Naive thymus-derived CD4-positive, alpha-beta T cell (primary cell): ENCODE data around the gene CDH4. TPM values are rescaled to one million over a fixed set of nuclear protein-coding genes. Genes with fewer than 3 reads are reported as not detected.
A peak's percentile ranks its signal among the peaks of the same experiment; 100 is the strongest.

Experiments
- ATAC-seq: fragments of 150-1000 bp; cut with Tn5 transposase; 2 replicates; pipeline ENCODE4 v1.10.0; 2021; ENCODE audit warnings: mild to moderate bottlenecking, moderate library complexity
- CTCF ChIA-PET: fragments of 350-600 bp; sonication (Branson Sonifier 250); formaldehyde crosslinking; loops from one replicate; lab custom pipeline; 2021; ENCODE audit warnings: antibody characterized with exemption; lab: Charles Lee
- POLR2A ChIA-PET: fragments of 350-600 bp; sonication (Branson Sonifier 250); formaldehyde crosslinking; loops from one replicate; lab custom pipeline; 2021; ENCODE audit warnings: antibody characterized with exemption, inconsistent platforms; lab: Charles Lee
- DNase-seq, 9 donors: peaks; one replicate each; pipeline versions ENCODE4 v3.0.0 to v3.0.0-alpha.2; 2020 to 2022; ENCODE audit warnings: mixed read lengths in 1 of 9
- H3K27ac ChIP-seq: one replicate; pipeline ENCODE4 v1.7.0; 2013; ENCODE audit warnings: mild to moderate bottlenecking, low read depth, low read length, moderate library complexity
- H3K27me3 ChIP-seq, 2 donors: one replicate each; pipeline ENCODE4 v1.7.0; 2013; ENCODE audit warnings: low read length in 2 of 2, mild to moderate bottlenecking in 2 of 2, moderate library complexity in 2 of 2; ENCODE audit not compliant: control insufficient read depth in 2 of 2, insufficient read depth in 2 of 2
- H3K36me3 ChIP-seq, 3 experiments: 1 replicate in 2 of 3; 2 replicates in 1 of 3; pipeline ENCODE4 v1.7.0; 2013; ENCODE audit warnings: low read length in 3 of 3, mild to moderate bottlenecking in 3 of 3, moderate library complexity in 1 of 3; ENCODE audit not compliant: insufficient read depth in 3 of 3, control insufficient read depth in 2 of 3
- H3K4me1 ChIP-seq, 2 donors: one replicate each; pipeline ENCODE4 v1.7.0; 2013; ENCODE audit warnings: low read length in 2 of 2, mild to moderate bottlenecking in 2 of 2, moderate library complexity in 1 of 2; ENCODE audit not compliant: control insufficient read depth in 2 of 2, insufficient read depth in 2 of 2
- H3K4me3 ChIP-seq: 2 replicates; pipeline ENCODE4 v1.7.0; 2013; ENCODE audit warnings: mild to moderate bottlenecking, low read length
- H3K9me3 ChIP-seq, 3 experiments: 1 replicate in 2 of 3; 2 replicates in 1 of 3; pipeline ENCODE4 v1.7.0; 2013; ENCODE audit warnings: low read length in 3 of 3; ENCODE audit not compliant: control insufficient read depth in 2 of 3
- H3K27ac Mint-ChIP-seq, 9 donors: one replicate each; pipeline ENCODE4 v1.8.0; 2020 to 2022; ENCODE audit warnings: mixed read lengths in 9 of 9, mild to moderate bottlenecking in 8 of 9, moderate library complexity in 5 of 9, inconsistent platforms in 2 of 9
- H3K27me3 Mint-ChIP-seq, 5 donors: one replicate each; pipeline ENCODE4 v1.8.0; 2021 to 2022; ENCODE audit warnings: mixed read lengths in 5 of 5, mild to moderate bottlenecking in 1 of 5
- H3K36me3 Mint-ChIP-seq, 5 donors: one replicate each; pipeline ENCODE4 v1.8.0; 2020 to 2022; ENCODE audit warnings: mixed read lengths in 5 of 5, mild to moderate bottlenecking in 3 of 5, inconsistent platforms in 1 of 5
- H3K4me1 Mint-ChIP-seq, 7 donors: one replicate each; pipeline ENCODE4 v1.8.0; 2020 to 2022; ENCODE audit warnings: mixed read lengths in 7 of 7, mild to moderate bottlenecking in 3 of 7, inconsistent platforms in 1 of 7
- H3K4me3 Mint-ChIP-seq, 10 donors: one replicate each; pipeline ENCODE4 v1.8.0; 2020 to 2022; ENCODE audit warnings: mild to moderate bottlenecking in 10 of 10, mixed read lengths in 10 of 10, moderate library complexity in 6 of 10, inconsistent platforms in 2 of 10
- H3K9me3 Mint-ChIP-seq, 11 donors: one replicate each; pipeline ENCODE4 v1.8.0; 2020 to 2022; ENCODE audit warnings: mixed read lengths in 11 of 11, mild to moderate bottlenecking in 4 of 11, inconsistent platforms in 1 of 11, moderate library complexity in 1 of 11
- intact Hi-C, 2 donors: fragments of 100-400 bp; cut with micrococcal nuclease; formaldehyde crosslinking; loops; one replicate each; pipeline ENCODE4 v1.15.1; 2023
- polyA plus RNA-seq, 2 donors: library from polyadenylated mRNA; unstranded; fragments of 300-500 nt; fragmentation: Illumina TruSeq; gene quantifications; one replicate each; pipeline ENCODE4 v1.2.3, GENCODE V29; 2021
- total RNA-seq, 6 experiments: library from RNA in 5 of 6; stranded (reverse) in 5 of 6; gene quantifications; 1 replicate in 5 of 6; 2 replicates in 1 of 6; pipeline ENCODE4 v1.2.3 and lab custom pipeline; 2021 to 2026

CDH4 gene
- total and polyA plus RNA-seq, 7 experiments from 2014 or later = 0.05 to 0.43 (median 0.14) TPM; not detected in 1

DNA sequence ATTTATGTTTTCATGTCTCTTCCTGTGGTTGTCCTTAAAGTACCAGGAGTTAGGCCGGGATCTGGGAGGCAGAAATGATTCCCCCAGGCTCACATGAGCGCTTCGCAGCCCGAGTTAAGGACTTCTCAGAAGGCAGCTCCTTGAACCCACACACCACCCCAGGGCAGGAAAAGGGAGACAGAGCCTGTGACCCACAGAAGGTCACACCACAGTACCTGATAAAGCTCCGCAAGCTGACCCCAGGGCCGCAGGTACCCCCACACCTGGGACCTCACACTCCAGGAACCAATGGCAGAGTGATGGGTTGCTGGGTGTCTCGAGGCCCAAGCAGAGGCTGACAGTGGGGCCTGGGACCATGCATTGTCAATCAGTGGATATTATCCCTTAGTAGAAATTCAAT is 207.6 kb downstream of the CDH4 start:
- Histone ChIP-seq H3K27ac (no peak overlapping the region), H3K4me3 (no peak overlapping the region), H3K36me3 (no peaks in the 10 kb centered on the region), H3K9me3 (peaks cover 0 to 3% (median 0%) of the 10 kb centered on the region in 3 experiments), H3K4me1 (no peaks in the 10 kb centered on the region), H3K27me3 (no peaks in the 10 kb centered on the region)
- Mint-ChIP-seq H3K27me3 (peaks cover 0 to 3% (median 0%) of the 10 kb centered on the region in 5 donors), H3K4me3 (no peak overlapping the region), H3K9me3 (peaks cover 0 to 14% (median 6%) of the 10 kb centered on the region in 11 donors), H3K4me1 (no peaks in the 10 kb centered on the region), H3K27ac (no peak overlapping the region), H3K36me3 (no peaks in the 10 kb centered on the region)
- ChIA-PET POLR2A (no interaction called here), CTCF (no interaction called here)
- ATAC-seq (no peak), DNase-seq (no peak)
- intact Hi-C loops = no loop called here

DNA sequence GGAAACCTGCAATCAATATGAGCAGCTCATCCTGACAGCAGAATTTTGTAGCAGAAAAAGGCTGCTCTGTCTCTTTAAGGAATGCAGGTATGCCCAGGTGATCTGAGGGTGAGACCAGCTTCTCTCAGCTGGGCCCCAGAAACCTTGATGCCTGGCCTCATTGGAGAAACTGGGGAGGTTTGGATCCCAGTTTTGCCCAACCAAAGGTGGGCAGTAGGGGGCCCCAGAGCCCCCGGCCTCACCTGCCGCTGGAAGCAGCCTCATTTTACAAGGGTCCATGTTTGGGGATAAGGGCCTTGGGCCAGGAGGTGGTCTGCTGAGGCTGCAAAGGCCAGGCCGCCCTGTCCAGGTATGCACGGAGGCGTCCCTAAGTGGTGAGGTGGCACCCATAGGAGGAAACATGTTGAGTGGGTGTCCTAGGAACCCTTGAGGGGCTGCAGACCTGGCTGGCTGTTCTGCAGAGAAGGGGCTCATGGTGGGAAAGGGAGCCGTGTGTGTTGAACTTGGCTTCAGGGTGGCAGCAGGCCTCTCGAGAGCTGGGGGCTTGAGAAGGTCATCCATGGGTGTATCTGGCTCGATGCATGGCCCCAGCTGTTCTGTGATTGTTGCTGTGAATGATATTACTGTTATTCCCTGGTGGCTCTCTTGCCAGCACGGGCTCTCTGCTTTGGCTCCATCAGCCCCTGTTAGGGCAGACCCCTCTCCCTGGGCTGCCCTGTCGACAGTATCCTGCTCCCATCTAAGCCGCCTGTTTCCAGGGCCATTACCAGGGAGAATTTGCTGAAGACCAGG is 208.4 kb downstream of the CDH4 start:
- Histone ChIP-seq H3K27me3 (no peaks in the 10 kb centered on the region), H3K4me1 (no peaks in the 10 kb centered on the region), H3K4me3 (no peak overlapping the region), H3K9me3 (peaks cover 0 to 2% (median 0%) of the 10 kb centered on the region in 3 experiments), H3K36me3 (no peaks in the 10 kb centered on the region), H3K27ac (no peak overlapping the region)
- no peak for DNase-seq
- no peak for ATAC-seq
- Mint-ChIP-seq H3K4me3 (no peak overlapping the region), H3K27ac (no peak overlapping the region), H3K4me1 (no peaks in the 10 kb centered on the region), H3K9me3 (peaks cover 0 to 16% (median 6%) of the 10 kb centered on the region in 11 donors), H3K27me3 (peaks cover 0 to 3% (median 0%) of the 10 kb centered on the region in 5 donors), H3K36me3 (no peaks in the 10 kb centered on the region)
- ChIA-PET POLR2A (no interaction called here), CTCF (no interaction called here)
- intact Hi-C loops = no loop called here

DNA sequence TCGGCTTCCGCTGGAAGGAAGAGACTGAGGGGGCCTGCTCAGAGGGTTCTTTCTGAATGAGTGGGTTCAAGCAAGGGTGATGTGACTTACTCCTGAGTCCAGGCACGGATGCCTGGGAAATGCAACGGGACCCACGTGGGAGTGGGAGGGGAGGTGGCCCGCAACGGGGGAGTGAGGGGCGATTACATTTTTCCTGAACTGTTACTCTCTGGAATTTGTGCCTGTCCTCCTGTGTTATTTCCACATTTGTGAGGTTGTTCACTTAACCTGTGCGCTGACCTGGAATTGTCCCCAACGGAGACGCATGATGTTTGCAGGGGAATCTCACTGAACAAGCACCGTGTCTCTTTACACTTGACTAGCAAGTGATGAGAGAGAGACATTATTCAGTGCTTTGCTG is 209.4 kb downstream of the CDH4 start:
- H3K36me3 ChIP-seq = no peaks in the 10 kb centered on the region
- no peaks in the 10 kb centered on the region for H3K27me3 ChIP-seq
- Mint-ChIP-seq H3K36me3 (no peaks in the 10 kb centered on the region), H3K4me1 (no peaks in the 10 kb centered on the region), H3K9me3 (peaks cover 0 to 14% (median 4%) of the 10 kb centered on the region in 11 donors), H3K27ac (no peak overlapping the region), H3K27me3 (peaks cover 0 to 3% (median 0%) of the 10 kb centered on the region in 5 donors), H3K4me3 (no peak overlapping the region)
- DNase-seq (no peak), ATAC-seq (no peak)
- no peak overlapping the region for H3K4me3 ChIP-seq
- no peaks in the 10 kb centered on the region for H3K9me3 ChIP-seq
- POLR2A ChIA-PET = no interaction called here
- CTCF ChIA-PET = no interaction called here
- H3K4me1 ChIP-seq = no peaks in the 10 kb centered on the region
- intact Hi-C loops = no loop called here
- H3K27ac ChIP-seq = no peak overlapping the region

DNA sequence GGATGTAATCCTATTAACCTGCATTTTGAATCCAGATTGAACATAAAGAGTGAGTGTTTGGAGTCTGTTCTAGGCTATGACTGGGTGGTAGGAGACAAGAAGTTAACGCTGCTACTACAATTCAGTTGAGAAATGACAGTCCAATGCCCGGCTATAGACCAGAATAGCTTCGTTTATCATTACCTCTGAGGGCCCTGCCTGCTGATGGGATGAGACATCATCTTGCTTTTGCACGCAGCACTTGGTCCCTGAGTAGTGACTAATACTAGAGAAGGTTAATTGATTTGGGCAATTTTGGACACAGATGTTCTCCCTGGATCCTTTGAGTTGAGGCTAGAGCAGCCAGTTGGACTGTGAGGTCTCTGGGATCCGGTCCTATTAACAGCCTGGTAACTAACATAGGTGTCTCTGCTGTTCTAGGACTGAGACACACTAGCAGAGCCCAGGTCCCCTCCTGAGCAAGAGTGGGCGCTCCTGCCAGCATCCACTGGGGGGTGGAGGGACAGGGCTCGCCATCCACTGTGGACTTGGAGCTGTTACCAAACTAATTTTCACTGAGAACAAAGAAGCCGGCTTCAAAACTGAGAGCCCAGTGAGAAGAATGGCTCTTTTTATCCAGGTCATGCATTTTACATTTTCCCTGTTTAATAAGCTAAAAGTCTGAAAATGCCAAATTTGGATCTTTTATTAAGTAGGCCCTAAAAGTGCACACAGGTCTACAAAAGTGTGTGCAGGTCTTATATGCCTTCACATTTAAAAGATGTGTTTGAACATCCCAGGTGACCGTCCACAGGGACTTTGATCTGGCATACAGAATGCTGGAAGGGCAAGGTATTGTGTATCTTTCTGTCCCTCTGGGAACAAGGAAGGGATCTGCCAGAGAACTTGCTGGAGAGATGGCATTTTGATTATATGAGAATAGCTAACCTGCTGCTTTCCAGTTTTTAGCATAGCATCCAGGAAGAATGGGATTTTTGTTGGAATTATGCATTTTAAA is 212.5 kb downstream of the CDH4 start:
- Histone ChIP-seq H3K4me1 (no peaks in the 10 kb centered on the region), H3K9me3 (no peaks in the 10 kb centered on the region), H3K36me3 (no peaks in the 10 kb centered on the region), H3K27ac (no peak overlapping the region), H3K27me3 (no peaks in the 10 kb centered on the region), H3K4me3 (no peak overlapping the region)
- intact Hi-C loops = no loop called here
- no peak for ATAC-seq
- Mint-ChIP-seq H3K4me1 (no peaks in the 10 kb centered on the region), H3K27ac (no peak overlapping the region), H3K9me3 (peaks cover 0 to 37% (median 10%) of the 10 kb centered on the region in 11 donors), H3K27me3 (peaks cover 0 to 3% (median 0%) of the 10 kb centered on the region in 5 donors), H3K36me3 (no peaks in the 10 kb centered on the region), H3K4me3 (no peak overlapping the region)
- CTCF ChIA-PET = no interaction called here
- POLR2A ChIA-PET = no interaction called here
- no peak for DNase-seq

DNA sequence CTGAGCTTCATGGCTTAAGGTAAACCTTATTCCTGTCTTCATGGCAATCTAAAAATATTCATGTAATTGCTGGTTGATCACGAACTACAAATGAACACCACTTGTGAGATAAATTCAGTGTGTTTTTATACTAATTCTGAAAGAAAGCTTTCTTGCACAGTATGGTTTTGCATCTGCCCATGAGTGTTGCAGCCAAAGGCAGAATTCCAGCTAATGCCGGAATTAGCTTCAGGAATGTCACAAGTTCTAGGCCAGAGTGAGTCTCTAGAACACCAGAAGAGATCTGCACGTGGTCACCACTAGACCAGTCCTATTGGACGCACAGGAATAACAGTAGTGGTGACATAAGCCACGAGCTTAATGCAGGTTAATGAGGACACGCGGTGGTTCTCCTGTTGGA is 223.7 kb downstream of the CDH4 start:
- ChIA-PET POLR2A (no interaction called here), CTCF (no interaction called here)
- no peak overlapping the region for H3K4me3 Mint-ChIP-seq

DNA sequence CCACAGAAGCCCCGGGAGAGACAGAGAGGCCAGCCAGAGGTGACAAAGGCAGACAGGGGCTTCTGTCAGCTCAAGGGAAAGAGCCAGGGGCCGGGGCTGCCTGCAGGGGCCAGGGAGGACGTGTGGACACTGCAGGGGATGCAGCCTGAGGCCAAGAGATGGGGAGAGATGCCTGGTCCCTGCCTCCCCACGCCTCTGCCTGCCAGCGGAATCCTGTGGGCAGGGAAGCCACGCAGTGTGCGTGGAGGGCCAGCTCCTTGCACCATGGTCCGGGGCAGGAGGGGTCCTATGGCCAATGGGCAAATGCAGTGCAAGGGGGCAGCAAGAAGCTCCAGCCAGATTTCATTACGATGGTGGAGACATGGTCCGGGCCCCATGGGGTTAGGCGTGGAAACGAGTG is 224.9 kb downstream of the CDH4 start:
- H3K4me1 Mint-ChIP-seq = no peaks in the 10 kb centered on the region
- ATAC-seq = peak; percentile 18
- no peak overlapping the region for H3K27ac ChIP-seq
- H3K9me3 Mint-ChIP-seq = peaks cover 3 to 21% (median 6%) of the 10 kb centered on the region in 11 donors
- no peak overlapping the region for H3K4me3 Mint-ChIP-seq
- ChIA-PET CTCF (no interaction called here), POLR2A (no interaction called here)
- peaks cover 0 to 3% (median 0%) of the 10 kb centered on the region in 5 donors for H3K36me3 Mint-ChIP-seq
- H3K9me3 ChIP-seq = no peaks in the 10 kb centered on the region
- peaks cover 0 to 39% (median 23%) of the 10 kb centered on the region in 5 donors for H3K27me3 Mint-ChIP-seq
- no peak overlapping the region for H3K27ac Mint-ChIP-seq
- DNase-seq = no peak
- intact Hi-C loops = no loop called here
- no peaks in the 10 kb centered on the region for H3K27me3 ChIP-seq
- H3K36me3 ChIP-seq = no peaks in the 10 kb centered on the region
- no peaks in the 10 kb centered on the region for H3K4me1 ChIP-seq
- no peak overlapping the region for H3K4me3 ChIP-seq

More for the DNA sequence above, 223.7 kb downstream of the CDH4 start:
- no peaks in the 10 kb centered on the region for H3K4me1 ChIP-seq
- Mint-ChIP-seq H3K9me3 (peaks cover 3 to 22% (median 7%) of the 10 kb centered on the region in 11 donors), H3K27me3 (peaks cover 0 to 39% (median 23%) of the 10 kb centered on the region in 5 donors), H3K4me1 (no peaks in the 10 kb centered on the region), H3K27ac (no peak overlapping the region), H3K36me3 (peaks cover 0 to 3% (median 0%) of the 10 kb centered on the region in 5 donors)
- no peak for DNase-seq
- intact Hi-C loops = no loop called here
- H3K36me3 ChIP-seq = no peaks in the 10 kb centered on the region
- no peak overlapping the region for H3K4me3 ChIP-seq
- no peak for ATAC-seq
- H3K9me3 ChIP-seq = no peaks in the 10 kb centered on the region
- H3K27ac ChIP-seq = no peak overlapping the region
- no peaks in the 10 kb centered on the region for H3K27me3 ChIP-seq
